HG03175 (cell line): ENCODE measurements around the gene SH3GLB2.
A peak's percentile ranks its signal among the peaks of the same experiment; 100 is the strongest.
"Not testable (repeated sequence)": the region's sequence is repeated elsewhere in the genome, so short reads cannot be mapped to it uniquely, and the experiment has no call there.

Experiments
- ATAC-seq: cut with Tn5 transposase; IDR thresholded peaks from one replicate; pipeline ENCODE4 v1.9.1; 2021; ENCODE audit warnings: mild to moderate bottlenecking, moderate library complexity; ENCODE audit not compliant: unreplicated experiment

SH3GLB2 gene

GRCh38 chr9:129054163-129054851, 26.2 kb upstream of the SH3GLB2 start:
- no peak for ATAC-seq

GRCh38 chr9:129053020-129053419, 24.9 kb upstream of the SH3GLB2 start:
- no peak for ATAC-seq

- no peak for ATAC-seq
Measured at GRCh38 chr9:129052592-129052991, 24.5 kb upstream of the SH3GLB2 start.

GRCh38 chr9:129042016-129042415, 13.9 kb upstream of the SH3GLB2 start:
- ATAC-seq = no peak

GRCh38 chr9:129040113-129040643, 12.0 kb upstream of the SH3GLB2 start:
- ATAC-seq = no peak

GRCh38 chr9:129038109-129038852, 10.2 kb upstream of the SH3GLB2 start:
- ATAC-seq = no peak

- no peak for ATAC-seq
Measured at GRCh38 chr9:129037767-129038098, 9.6 kb upstream of the SH3GLB2 start.

- ATAC-seq = no peak
Measured at GRCh38 chr9:129036923-129037766, 9.0 kb upstream of the SH3GLB2 start.

GRCh38 chr9:129036241-129036922, 8.3 kb upstream of the SH3GLB2 start, which contains the start of gene MIGA2:
TSS of gene MIGA2 (plus strand) at chr9:129036626. CDS start at chr9:129040595, 3,969 bp downstream.
- peak; percentile 98 for ATAC-seq

- ATAC-seq = not testable (repeated sequence)
Measured at GRCh38 chr9:129035838-129036237, 7.7 kb upstream of the SH3GLB2 start.

GRCh38 chr9:129033216-129033615, 5.1 kb upstream of the SH3GLB2 start:
- no peak for ATAC-seq

- no peak for ATAC-seq
Measured at GRCh38 chr9:129032541-129033159, 4.5 kb upstream of the SH3GLB2 start.

GRCh38 chr9:129031514-129031913, 3.4 kb upstream of the SH3GLB2 start:
- ATAC-seq = no peak

- ATAC-seq = no peak
Measured at GRCh38 chr9:129030191-129030590, 2.1 kb upstream of the SH3GLB2 start.

- peak; percentile 41 for ATAC-seq
Measured at GRCh38 chr9:129027685-129028191, 393 bp downstream of the SH3GLB2 start.

- ATAC-seq = peak; percentile 5
Measured at GRCh38 chr9:129027224-129027684, 877 bp downstream of the SH3GLB2 start.

- no peak for ATAC-seq
Measured at GRCh38 chr9:129026442-129027223, 1.5 kb downstream of the SH3GLB2 start.

GRCh38 chr9:129023908-129024233, 4.3 kb downstream of the SH3GLB2 start:
- ATAC-seq = no peak
